Activated CD4-positive, alpha-beta T cell treated with anti-CD3 and anti-CD28 coated beads, Interleukin-10, Interleukin-2, amounts not matched to agents 100 ng/mL and 50 ng/mL, durations not matched to agents 16 hours and 8 hours (primary cell): Measurements from ENCODE around the gene P2RX7.
A peak's percentile ranks its signal among the peaks of the same experiment; 100 is the strongest.
"Not testable (repeated sequence)": the region's sequence is repeated elsewhere in the genome, so short reads cannot be mapped to it uniquely, and the experiment has no call there.

Experiments used
- DNase-seq: peaks from one replicate; pipeline ENCODE4 v3.0.0-alpha.2; 2020

Gene P2RX7

GRCh38 chr12:121175383-121176119, 42.9 kb downstream of the P2RX7 start:
- DNase-seq, result no peak

GRCh38 chr12:121176826-121177529, 44.3 kb downstream of the P2RX7 start:
- DNase-seq, result no peak

GRCh38 chr12:121181181-121181580, 48.5 kb downstream of the P2RX7 start:
- no peak for DNase-seq

GRCh38 chr12:121182222-121182893, 49.7 kb downstream of the P2RX7 start:
- peak; percentile 65 for DNase-seq

- DNase-seq, result no peak
These were observed 51.7 kb downstream of the P2RX7 start for GRCh38 chr12:121184425-121184824.

GRCh38 chr12:121184984-121185889, 52.6 kb downstream of the P2RX7 start:
- DNase-seq, result no peak

GRCh38 chr12:121186826-121187225, 54.1 kb downstream of the P2RX7 start:
- DNase-seq, result no peak

GRCh38 chr12:121187501-121187900, 54.8 kb downstream of the P2RX7 start:
- DNase-seq, result no peak

GRCh38 chr12:121188227-121188626, 55.6 kb downstream of the P2RX7 start:
- no peak for DNase-seq

GRCh38 chr12:121189131-121189530, 56.5 kb downstream of the P2RX7 start:
- DNase-seq, result no peak

GRCh38 chr12:121189619-121190155, 57.0 kb downstream of the P2RX7 start:
- DNase-seq, result no peak

- DNase-seq, result no peak
These were observed 57.9 kb downstream of the P2RX7 start for GRCh38 chr12:121190523-121191031.

- no peak for DNase-seq
These were observed 58.5 kb downstream of the P2RX7 start for GRCh38 chr12:121191151-121191550.

- DNase-seq, result no peak
These were observed 64.2 kb downstream of the P2RX7 start for GRCh38 chr12:121196902-121197301.

- no peak for DNase-seq
These were observed 66.3 kb downstream of the P2RX7 start for GRCh38 chr12:121198949-121199348.

- not testable (repeated sequence) for DNase-seq
These were observed 68.5 kb downstream of the P2RX7 start for GRCh38 chr12:121201140-121201539.

GRCh38 chr12:121202407-121203355, 70.0 kb downstream of the P2RX7 start:
- no peak for DNase-seq

- DNase-seq, result no peak
These were observed 70.8 kb downstream of the P2RX7 start for GRCh38 chr12:121203482-121203881.

- DNase-seq, result no peak
These were observed 72.8 kb downstream of the P2RX7 start for GRCh38 chr12:121205491-121205890.

- DNase-seq, result not testable (repeated sequence)
These were observed 75.9 kb downstream of the P2RX7 start for GRCh38 chr12:121208571-121208970.

GRCh38 chr12:121209221-121209620, 76.5 kb downstream of the P2RX7 start:
- no peak for DNase-seq
